ENCODE results near the gene FOXA3. TPM values are rescaled to one million over a fixed set of nuclear protein-coding genes. Genes with fewer than 3 reads are reported as not detected.

The FOXA3 gene
- total RNA-seq, 2 donors from 2014 or later: 0.19 TPM; not detected in 1

- DNase-seq (ENCODE audit: low spot score) (no peak), ATAC-seq (peak; percentile 54 to 61)
- Mint-ChIP-seq H3K9me3 (no peaks in the 10 kb centered on the region), H3K27ac (no peak overlapping the region), H3K36me3 (no peaks in the 10 kb centered on the region), H3K4me1 (ENCODE audit: low read depth in 2 of 2) (peaks cover 8 to 14% of the 10 kb centered on the region in 2 donors), H3K27me3 (peaks cover 6 to 14% of the 10 kb centered on the region in 2 donors), H3K4me3 (peak overlapping the region; percentile 36)
Measured at GRCh38 chr19:45920458-45920857, 56.3 kb downstream of the FOXA3 start.

GRCh38 chr19:45922281-45922680, 58.2 kb downstream of the FOXA3 start:
- Mint-ChIP-seq H3K36me3 (no peaks in the 10 kb centered on the region), H3K4me3 (no peak overlapping the region), H3K27me3 (peaks cover 6 to 10% of the 10 kb centered on the region in 2 donors), H3K4me1 (ENCODE audit: low read depth in 2 of 2) (peaks cover 8 to 19% of the 10 kb centered on the region in 2 donors), H3K27ac (no peak overlapping the region), H3K9me3 (no peaks in the 10 kb centered on the region)
- ATAC-seq (peak; percentile 64 to 66), DNase-seq (ENCODE audit: low spot score) (no peak)

Other genes starting within 250 kb of the FOXA3 start
- gene EML2, start 224.9 kb upstream of the FOXA3 start, total RNA-seq: 100 to 1,000 TPM; 232 to 255 TPM
- gene GIPR, start 196.1 kb upstream of the FOXA3 start, total RNA-seq: 10 to 100 TPM; 29.0 to 74.0 TPM
- gene SNRPD2, start 172.4 kb upstream of the FOXA3 start, total RNA-seq: 100 to 1,000 TPM; 389 to 427 TPM
- 10 to 100 TPM in 1 of 2 donors, 1 to 10 TPM in 1; 8.4 to 22.7 TPM for gene QPCTL, start 171.7 kb upstream of the FOXA3 start, total RNA-seq
- 10 to 100 TPM; 36.9 to 53.8 TPM for gene FBXO46, start 133.4 kb upstream of the FOXA3 start, total RNA-seq
- gene MEIOSIN, start 130.9 kb upstream of the FOXA3 start, total RNA-seq: not detected
- 1 to 10 TPM; 3.0 to 3.6 TPM for gene SIX5, start 95.1 kb upstream of the FOXA3 start, total RNA-seq
- gene DMPK, start 81.8 kb upstream of the FOXA3 start, total RNA-seq: 10 to 100 TPM; 40.8 to 51.1 TPM
- 10 to 100 TPM; 51.3 to 76.6 TPM for gene DMWD, start 71.5 kb upstream of the FOXA3 start, total RNA-seq
- under 1 TPM; 0.38 to 0.98 TPM for gene RSPH6A, start 49.0 kb upstream of the FOXA3 start, total RNA-seq
- 100 to 1,000 TPM; 107 to 217 TPM for gene SYMPK, start 1.2 kb upstream of the FOXA3 start, total RNA-seq
- gene IRF2BP1, start 21.8 kb downstream of the FOXA3 start, total RNA-seq: 10 to 100 TPM; 14.5 to 18.2 TPM
- gene MYPOP, start 38.3 kb downstream of the FOXA3 start, total RNA-seq: 10 to 100 TPM; 10.6 to 14.9 TPM
- not detected for gene NANOS2, start 50.5 kb downstream of the FOXA3 start, total RNA-seq
- gene NOVA2, start 109.5 kb downstream of the FOXA3 start, total RNA-seq: not detected
- gene CCDC61, start 131.1 kb downstream of the FOXA3 start, total RNA-seq: 10 to 100 TPM; 21.4 to 26.7 TPM
- not detected for gene PGLYRP1, start 158.7 kb downstream of the FOXA3 start, total RNA-seq
- gene IGFL4, start 176.7 kb downstream of the FOXA3 start, total RNA-seq: not detected

Data from natural killer cell treated with Interleukin-12 subunit alpha and Interleukin-12 subunit beta and Interleukin-15 and Interleukin-18, amount 100 ng/mL, for 72 hours (primary cell).